MCF 10A (cell line): ENCODE results near the gene ITGAV. TPM values are rescaled to one million over a fixed set of nuclear protein-coding genes. Genes with fewer than 3 reads are reported as not detected.
A peak's percentile ranks its signal among the peaks of the same experiment; 100 is the strongest.

Source experiments
- BruUV-seq: library from RNA; stranded (reverse); fragments of 400-500 nt; replicated peaks from 2 replicates; lab custom pipeline; 2021; lab: Mats Ljungman, UMichigan
- CTCF ChIA-PET: fragments of 300-600 bp; sonication (Branson Sonifier 250); formaldehyde crosslinking; extraction: SDS; loops from one replicate; lab custom pipeline; 2021; ENCODE audit warnings: antibody characterized with exemption, inconsistent platforms; lab: Yijun Ruan, JAX
- POLR2A ChIA-PET: fragments of 300-600, 350-650 bp; sonication (Branson Sonifier 250); formaldehyde crosslinking; extraction: SDS; loops from one replicate; lab custom pipeline; 2020; ENCODE audit warnings: antibody characterized with exemption, inconsistent platforms; lab: Yijun Ruan, JAX
- DNase-seq: peaks from one replicate; pipeline ENCODE4 v3.0.0-alpha.2; 2018; ENCODE audit not compliant: unreplicated experiment
- H3K27ac Mint-ChIP-seq: one replicate; pipeline ENCODE4 v1.8.0; 2022; ENCODE audit warnings: mild to moderate bottlenecking, low read depth, mixed read lengths; ENCODE audit not compliant: unreplicated experiment
- H3K27me3 Mint-ChIP-seq: one replicate; pipeline ENCODE4 v1.8.0; 2022; ENCODE audit warnings: mixed read lengths; ENCODE audit not compliant: insufficient read depth, unreplicated experiment
- H3K36me3 Mint-ChIP-seq: one replicate; pipeline ENCODE4 v1.8.0; 2022; ENCODE audit warnings: mild to moderate bottlenecking, moderate library complexity, mixed read lengths; ENCODE audit not compliant: insufficient read depth, unreplicated experiment
- H3K4me1 Mint-ChIP-seq: one replicate; pipeline ENCODE4 v1.8.0; 2022; ENCODE audit warnings: mixed read lengths; ENCODE audit not compliant: insufficient read depth, unreplicated experiment
- H3K4me3 Mint-ChIP-seq: one replicate; pipeline ENCODE4 v1.8.0; 2022; ENCODE audit warnings: mild to moderate bottlenecking, moderate library complexity, mixed read lengths; ENCODE audit not compliant: unreplicated experiment
- H3K9me3 Mint-ChIP-seq: one replicate; pipeline ENCODE4 v1.8.0; 2022; ENCODE audit warnings: mixed read lengths; ENCODE audit not compliant: unreplicated experiment
- intact Hi-C: fragments of 100-400 bp; cut with micrococcal nuclease; formaldehyde crosslinking; loops from 2 replicates; pipeline ENCODE4 v1.14.1; 2022
- total RNA-seq: library from RNA; stranded (reverse); gene quantifications from 2 replicates; pipeline ENCODE4 v1.2.3, GENCODE V29; 2022
- TF ChIP-seq, protein P1 (sequence below): fragments of 200-600 bp; IDR thresholded peaks from one replicate; pipeline ENCODE4 v1.8.0; 2022; ENCODE audit warnings: antibody characterized with exemption, mild to moderate bottlenecking; ENCODE audit not compliant: unreplicated experiment

ITGAV gene
- total RNA-seq, 1 experiment from 2014 or later, result 56.1 TPM

DNA sequence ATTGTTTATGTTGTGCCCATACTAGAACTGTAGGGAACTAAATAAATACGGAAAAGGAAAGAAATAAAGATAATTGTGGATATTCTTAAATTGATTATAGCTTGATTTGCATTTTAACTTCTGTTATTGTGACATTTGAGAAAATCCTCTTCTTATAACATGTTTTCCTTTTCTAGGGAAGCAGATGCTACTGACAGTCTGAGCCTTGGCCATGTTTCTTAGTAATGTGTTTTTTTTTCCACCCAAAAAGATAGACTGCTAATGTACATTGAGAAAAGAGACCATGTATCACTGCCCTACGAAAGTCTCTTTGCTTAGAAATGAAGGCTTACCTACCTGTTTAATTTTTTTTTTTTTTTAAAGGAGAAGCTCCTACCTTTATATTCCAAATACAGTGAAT lies 22.2 kb downstream of the ITGAV start:
- intact Hi-C loops, result no loop called here
- TF ChIP-seq, protein P1, sequence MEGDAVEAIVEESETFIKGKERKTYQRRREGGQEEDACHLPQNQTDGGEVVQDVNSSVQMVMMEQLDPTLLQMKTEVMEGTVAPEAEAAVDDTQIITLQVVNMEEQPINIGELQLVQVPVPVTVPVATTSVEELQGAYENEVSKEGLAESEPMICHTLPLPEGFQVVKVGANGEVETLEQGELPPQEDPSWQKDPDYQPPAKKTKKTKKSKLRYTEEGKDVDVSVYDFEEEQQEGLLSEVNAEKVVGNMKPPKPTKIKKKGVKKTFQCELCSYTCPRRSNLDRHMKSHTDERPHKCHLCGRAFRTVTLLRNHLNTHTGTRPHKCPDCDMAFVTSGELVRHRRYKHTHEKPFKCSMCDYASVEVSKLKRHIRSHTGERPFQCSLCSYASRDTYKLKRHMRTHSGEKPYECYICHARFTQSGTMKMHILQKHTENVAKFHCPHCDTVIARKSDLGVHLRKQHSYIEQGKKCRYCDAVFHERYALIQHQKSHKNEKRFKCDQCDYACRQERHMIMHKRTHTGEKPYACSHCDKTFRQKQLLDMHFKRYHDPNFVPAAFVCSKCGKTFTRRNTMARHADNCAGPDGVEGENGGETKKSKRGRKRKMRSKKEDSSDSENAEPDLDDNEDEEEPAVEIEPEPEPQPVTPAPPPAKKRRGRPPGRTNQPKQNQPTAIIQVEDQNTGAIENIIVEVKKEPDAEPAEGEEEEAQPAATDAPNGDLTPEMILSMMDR, result no peak
- no peaks in the 10 kb centered on the region for H3K4me1 Mint-ChIP-seq
- DNase-seq, result no peak
- H3K4me3 Mint-ChIP-seq, result no peak overlapping the region
- H3K9me3 Mint-ChIP-seq, result no peaks in the 10 kb centered on the region
- ChIA-PET POLR2A (interaction anchor here (0.7 kb wide), 2 partner anchors 20 to 819 kb away, joined by 3 read pairs; no protein-coding TSS in a partner anchor), CTCF (interaction anchor here (0.7 to 2.3 kb wide), 5 partner anchors 29 to 993 kb away, joined by 3 to 6 read pairs (median 5); no protein-coding TSS in a partner anchor)
- no TSS peak for BruUV-seq
- no peaks in the 10 kb centered on the region for H3K36me3 Mint-ChIP-seq
- no peak overlapping the region for H3K27ac Mint-ChIP-seq
- H3K27me3 Mint-ChIP-seq, result no peaks in the 10 kb centered on the region

GRCh38 chr2:186612555-186613440 lies 22.9 kb downstream of the ITGAV start:
- H3K27ac Mint-ChIP-seq, result peak overlapping the region; percentile 4
- H3K4me3 Mint-ChIP-seq, result no peak overlapping the region
- CTCF ChIA-PET, result interaction anchor here (0.6 to 2.3 kb wide), 4 partner anchors 29 to 853 kb away, joined by 3 to 6 read pairs (median 4); no protein-coding TSS in a partner anchor
- no peaks in the 10 kb centered on the region for H3K9me3 Mint-ChIP-seq
- TF ChIP-seq, protein P1, result no peak
- no peaks in the 10 kb centered on the region for H3K4me1 Mint-ChIP-seq
- DNase-seq, result no peak
- POLR2A ChIA-PET, result interaction anchor here (0.6 to 0.7 kb wide), 2 partner anchors 21 to 53 kb away, joined by 3 read pairs; no protein-coding TSS in a partner anchor
- BruUV-seq, result no TSS peak
- H3K27me3 Mint-ChIP-seq, result no peaks in the 10 kb centered on the region
- H3K36me3 Mint-ChIP-seq, result no peaks in the 10 kb centered on the region
- intact Hi-C loops, result no loop called here

GRCh38 chr2:186614373-186614772 lies 24.5 kb downstream of the ITGAV start:
- BruUV-seq, result no TSS peak
- CTCF ChIA-PET, result interaction anchor here (0.6 kb wide), 1 partner anchor 59 kb away, joined by 3 read pairs; no protein-coding TSS in a partner anchor
- H3K36me3 Mint-ChIP-seq, result no peaks in the 10 kb centered on the region
- no peak overlapping the region for H3K27ac Mint-ChIP-seq
- no peak for DNase-seq
- no peak overlapping the region for H3K4me3 Mint-ChIP-seq
- intact Hi-C loops, result no loop called here
- no peaks in the 10 kb centered on the region for H3K27me3 Mint-ChIP-seq
- no peaks in the 10 kb centered on the region for H3K9me3 Mint-ChIP-seq
- POLR2A ChIA-PET, result interaction anchor here (1.0 to 1.7 kb wide), 4 partner anchors 16 to 129 kb away, joined by 3 to 9 read pairs (median 4); partner anchors contain the start of genes ITGAV and ZC3H15
- TF ChIP-seq, protein P1, result no peak
- no peaks in the 10 kb centered on the region for H3K4me1 Mint-ChIP-seq

- no TSS peak for BruUV-seq
- POLR2A ChIA-PET, result interaction anchor here (0.6 to 0.8 kb wide), 2 partner anchors 18 to 107 kb away, joined by 3 read pairs; no protein-coding TSS in a partner anchor
- TF ChIP-seq, protein P1, result no peak
- CTCF ChIA-PET, result interaction anchor here (0.7 to 1.4 kb wide), 2 partner anchors 24 to 46 kb away, joined by 3 to 4 read pairs; no protein-coding TSS in a partner anchor
- DNase-seq, result no peak
- intact Hi-C loops, result no loop called here
- H3K27me3 Mint-ChIP-seq, result no peaks in the 10 kb centered on the region
- H3K27ac Mint-ChIP-seq, result no peak overlapping the region
- H3K4me1 Mint-ChIP-seq, result no peaks in the 10 kb centered on the region
- H3K9me3 Mint-ChIP-seq, result no peaks in the 10 kb centered on the region
- no peak overlapping the region for H3K4me3 Mint-ChIP-seq
- no peaks in the 10 kb centered on the region for H3K36me3 Mint-ChIP-seq
Observed at GRCh38 chr2:186617148-186617547, 27.3 kb downstream of the ITGAV start.
